ENCODE measurements around the gene PTMS. TPM values are rescaled to one million over a fixed set of nuclear protein-coding genes. Genes with fewer than 3 reads are reported as not detected.

The PTMS gene
- total and polyA plus RNA-seq, 10 of the 15 experiments (the other 5 are each of a cell fraction or from before 2014, with no cell fraction given) = 2.1 to 127 (median 29.8) TPM

GRCh38 chr12:6735448-6736191, 30.5 kb upstream of the PTMS start:
- DNase-seq (ENCODE audit: low read depth, low spot score) (no peak), FAIRE-seq (peak; percentile 80), ATAC-seq (peak; percentile 91)
- POLR2A ChIA-PET = interaction anchor here (2.1 kb wide), 1 partner anchor 17 kb away, joined by 6 read pairs; the partner anchor contains the start of gene MLF2
- in situ Hi-C loops (cut with MboI) = no loop called here
- 60% methylated on average over 8 of the region's 8 CpGs for WGBS (ENCODE audit: insufficient coverage, insufficient replicate concordance, low lambda C conversion rate, missing lambda C conversion rate)
- H3K4me2 ChIP-seq (ENCODE audit: control insufficient read depth, insufficient read depth) = peak overlapping the region; percentile 19; the same call in 1 of the 2 replicates
- H2AFZ ChIP-seq (ENCODE audit: control insufficient read depth, low read depth, low read length) = no peak overlapping the region
- peaks cover 5% of the 10 kb centered on the region; the same call in 1 of the 2 replicates for H3K4me1 ChIP-seq (ENCODE audit: control insufficient read depth, insufficient read depth, low read length)
- RAD21 ChIA-PET (ENCODE audit: unreplicated experiment) = interaction anchor here (1.2 to 2.1 kb wide), 3 partner anchors 17 to 31 kb away, joined by 4 to 7 read pairs (median 6); partner anchors contain the start of genes MLF2 and PTMS
- H3K9me3 ChIP-seq (replicated peaks; ENCODE audit: control insufficient read depth, insufficient read depth, low read length) = no peaks in the 10 kb centered on the region
- no peaks in the 10 kb centered on the region for H3K79me2 ChIP-seq (ENCODE audit: control insufficient read depth, insufficient read depth, low read length)
- no peaks in the 10 kb centered on the region; a peak in 2 of 4 replicates for H3K36me3 ChIP-seq (ENCODE audit: control insufficient read depth in 2 of 2, insufficient read depth in 2 of 2, low read length in 1 of 2)
- SMC1A ChIA-PET (ENCODE audit: uncharacterized antibody, unreplicated experiment) = interaction anchor here (0.5 to 1.4 kb wide), 5 partner anchors 10 to 302 kb away, joined by 3 to 5 read pairs (median 3); partner anchors contain the start of genes MLF2 and P3H3
- BruUV-seq (replicated peaks) = no TSS peak
- no peaks in the 10 kb centered on the region for H4K20me1 ChIP-seq (ENCODE audit: control insufficient read depth, insufficient read depth)
- intact Hi-C loops (cut with micrococcal nuclease; ENCODE audit: unreplicated experiment) = loop anchor here (5.0 kb wide), 2 partner anchors 42 to 92 kb away; partner anchors contain the start of gene P3H3
- H3K27me3 ChIP-seq (replicated peaks in 1 of 2; ENCODE audit: control insufficient read depth in 2 of 2, insufficient read depth in 2 of 2, low read length in 1 of 2) = no peaks in the 10 kb centered on the region
- peak; percentile 62 for TF ChIP-seq SKIL (IDR thresholded peaks at IDR 0.05; ENCODE audit: low read depth, poor library complexity, severe bottlenecking)
- peak; percentile 74 for TF ChIP-seq RUNX3 (IDR thresholded peaks at IDR 0.05; ENCODE audit: low read length)
- no peak for TF ChIP-seq WRNIP1 (IDR thresholded peaks at IDR 0.05; ENCODE audit: borderline replicate concordance, low read depth, low read length)
- TF ChIP-seq CTCF (IDR thresholded peaks at IDR 0.05 in 2 of 3, conservative IDR thresholded peaks at IDR 0.05 in 1 of 3; ENCODE audit: control insufficient read depth in 2 of 3, extremely low read depth in 1 of 3, insufficient read depth in 1 of 3, low read depth in 3 of 3, low read length in 3 of 3) = peak; percentile 59 to 64 (median 61)
- 0 out of 2 replicates have a peak, but pooled peaks have one; percentile 50 for TF ChIP-seq CHD1 (IDR thresholded peaks at IDR 0.05; ENCODE audit: low read depth, low read length)
- peak; percentile 67 for TF ChIP-seq RAD21 (IDR thresholded peaks at IDR 0.05; ENCODE audit: insufficient read depth, low read depth, low read length)
- peak; percentile 75 for TF ChIP-seq SMC3 (IDR thresholded peaks at IDR 0.05; ENCODE audit: borderline replicate concordance, low read length)
- TF ChIP-seq, protein P1, sequence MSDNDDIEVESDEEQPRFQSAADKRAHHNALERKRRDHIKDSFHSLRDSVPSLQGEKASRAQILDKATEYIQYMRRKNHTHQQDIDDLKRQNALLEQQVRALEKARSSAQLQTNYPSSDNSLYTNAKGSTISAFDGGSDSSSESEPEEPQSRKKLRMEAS (IDR thresholded peaks at IDR 0.05; ENCODE audit: low read depth, low read length) = no peak
- H3K9ac ChIP-seq (ENCODE audit: control insufficient read depth, insufficient read depth, low read length) = no peak overlapping the region
- H3K4me3 ChIP-seq = no peak overlapping the region
- CTCF ChIA-PET = interaction anchor here (1.3 to 4.7 kb wide), 7 partner anchors 12 to 99 kb away, joined by 3 to 23 read pairs (median 5); partner anchors contain the start of genes COPS7A and MLF2
- 0 out of 2 replicates have a peak overlapping the region, but pooled peaks have one; percentile 60 for H3K27ac ChIP-seq (ENCODE audit: control insufficient read depth, insufficient read depth)
